Nephron (organoid): ENCODE results near the gene PERM1.

Experiments used
- H3K27ac Mint-ChIP-seq, 3 experiments: 2 replicates each; pipeline ENCODE4 v1.8.0; 2020; ENCODE audit warnings: mixed read lengths in 3 of 3, mild to moderate bottlenecking in 2 of 3, moderate library complexity in 1 of 3
- H3K27me3 Mint-ChIP-seq: 2 replicates; pipeline ENCODE4 v1.8.0; 2021; ENCODE audit warnings: low read depth, mild to moderate bottlenecking, moderate library complexity, mixed read lengths
- H3K36me3 Mint-ChIP-seq: 2 replicates; pipeline ENCODE4 v1.8.0; 2020; ENCODE audit warnings: low read depth, mixed read lengths
- H3K4me1 Mint-ChIP-seq: 2 replicates; pipeline ENCODE4 v1.8.0; 2020; ENCODE audit warnings: mixed read lengths
- H3K4me3 Mint-ChIP-seq, 3 experiments: 2 replicates each; pipeline ENCODE4 v1.8.0; 2020; ENCODE audit warnings: mild to moderate bottlenecking in 3 of 3, mixed read lengths in 3 of 3, moderate library complexity in 2 of 3
- H3K9me3 Mint-ChIP-seq: 2 replicates; pipeline ENCODE4 v1.8.0; 2020; ENCODE audit warnings: mixed read lengths
- CTCF ChIP-seq, 3 experiments: fragments of 200-600 bp; sonication (generic); IDR thresholded peaks; one replicate each; pipeline ENCODE4 v1.5.0; 2021; ENCODE audit warnings: antibody characterized with exemption in 3 of 3; ENCODE audit not compliant: unreplicated experiment in 3 of 3

PERM1 gene

GRCh38 chr1:1001057-1001783 is 19.3 kb upstream of the PERM1 start:
- no peak for TF ChIP-seq CTCF (IDR thresholded peaks at IDR 0.05; ENCODE audit: unreplicated experiment in 3 of 3)
- no peaks in the 10 kb centered on the region for H3K9me3 Mint-ChIP-seq
- H3K27me3 Mint-ChIP-seq: peaks cover 9% of the 10 kb centered on the region
- H3K4me3 Mint-ChIP-seq: peak overlapping the region; percentile 87 to 91 (median 88)
- H3K27ac Mint-ChIP-seq: peak overlapping the region; percentile 74 to 94 (median 93)
- no peaks in the 10 kb centered on the region for H3K36me3 Mint-ChIP-seq
- H3K4me1 Mint-ChIP-seq: peaks cover 16% of the 10 kb centered on the region

- peaks cover 16% of the 10 kb centered on the region for H3K4me1 Mint-ChIP-seq
- peak overlapping the region; percentile 74 to 94 (median 93) for H3K27ac Mint-ChIP-seq
- H3K27me3 Mint-ChIP-seq: peaks cover 14% of the 10 kb centered on the region
- H3K4me3 Mint-ChIP-seq: peak overlapping the region; percentile 87 to 91 (median 88)
- H3K36me3 Mint-ChIP-seq: no peaks in the 10 kb centered on the region
- H3K9me3 Mint-ChIP-seq: no peaks in the 10 kb centered on the region
- no peak for TF ChIP-seq CTCF (IDR thresholded peaks at IDR 0.05; ENCODE audit: unreplicated experiment in 3 of 3)
Measured at GRCh38 chr1:1000357-1001056, 18.6 kb upstream of the PERM1 start.

GRCh38 chr1:999725-1000356 is 17.9 kb upstream of the PERM1 start, which contains the start of gene HES4:
Gene HES4 (minus strand): TSS chr1:1000097. CDS start chr1:999973, 124 bp downstream.
- Mint-ChIP-seq H3K27me3 (peaks cover 15% of the 10 kb centered on the region), H3K36me3 (no peaks in the 10 kb centered on the region), H3K4me3 (peak within 1 kb of the TSS; percentile 87 to 91 (median 88)), H3K27ac (peak within 1 kb of the TSS; percentile 74 to 94 (median 93)), H3K9me3 (no peaks in the 10 kb centered on the region), H3K4me1 (peaks cover 9% of the 10 kb centered on the region)
- no peak for TF ChIP-seq CTCF (IDR thresholded peaks at IDR 0.05; ENCODE audit: unreplicated experiment in 3 of 3)

GRCh38 chr1:998995-999724 is 17.3 kb upstream of the PERM1 start:
- H3K27ac Mint-ChIP-seq: no peak overlapping the region
- H3K36me3 Mint-ChIP-seq: no peaks in the 10 kb centered on the region
- TF ChIP-seq CTCF (IDR thresholded peaks at IDR 0.05; ENCODE audit: unreplicated experiment in 3 of 3): no peak
- H3K9me3 Mint-ChIP-seq: no peaks in the 10 kb centered on the region
- peaks cover 20% of the 10 kb centered on the region for H3K27me3 Mint-ChIP-seq
- H3K4me1 Mint-ChIP-seq: peaks cover 4% of the 10 kb centered on the region
- peak overlapping the region; percentile 62 to 71 (median 69) for H3K4me3 Mint-ChIP-seq

GRCh38 chr1:998745-998994 is 16.8 kb upstream of the PERM1 start:
- Mint-ChIP-seq H3K4me1 (peaks cover 4% of the 10 kb centered on the region), H3K27me3 (peaks cover 20% of the 10 kb centered on the region), H3K9me3 (no peaks in the 10 kb centered on the region), H3K4me3 (peak overlapping the region; percentile 77 to 81 (median 80)), H3K27ac (no peak overlapping the region), H3K36me3 (no peaks in the 10 kb centered on the region)
- no peak for TF ChIP-seq CTCF (IDR thresholded peaks at IDR 0.05; ENCODE audit: unreplicated experiment in 3 of 3)
